Measurements from ENCODE around the gene SLC44A5. TPM values are rescaled to one million over a fixed set of nuclear protein-coding genes. Genes with fewer than 3 reads are reported as not detected.
A peak's percentile ranks its signal among the peaks of the same experiment; 100 is the strongest.

SLC44A5 gene
- total and polyA plus RNA-seq, 10 donors: 0.28 to 4.0 (median 0.87) TPM

GRCh38 chr1:75615613-75616435 lies 4.9 kb upstream of the SLC44A5 start:
- DNase-seq: peak; percentile 79
- Histone ChIP-seq H3K27ac (no peak overlapping the region), H3K9me3 (no peaks in the 10 kb centered on the region), H3K27me3 (replicated peaks in 1 of 7) (peaks cover 0 to 70% (median 42%) of the 10 kb centered on the region in 7 donors), H3K36me3 (no peaks in the 10 kb centered on the region), H3K4me1 (peaks cover 4 to 31% (median 24%) of the 10 kb centered on the region in 6 donors), H3K4me3 (peak overlapping the region; percentile 29 to 71 (median 42))
- intact Hi-C loops (cut with DNase I; ENCODE audit: low total_unique reads): no loop called here
- no peak for TF ChIP-seq POLR2A (IDR thresholded peaks at IDR 0.05)
- no peak for TF ChIP-seq CTCF (IDR thresholded peaks at IDR 0.05 in 8 of 11, conservative IDR thresholded peaks at IDR 0.05 in 3 of 11)
- TF ChIP-seq POLR2AphosphoS5 (IDR thresholded peaks at IDR 0.05): no peak
- 1 to 3% (median 1%) methylated on average over 40 to 72 of the region's 72 CpGs for WGBS, 5 donors

- H3K27ac ChIP-seq: no peak overlapping the region
- peaks cover 0 to 75% (median 42%) of the 10 kb centered on the region in 7 donors for H3K27me3 ChIP-seq (replicated peaks in 1 of 7)
- no peak for TF ChIP-seq POLR2AphosphoS5 (IDR thresholded peaks at IDR 0.05)
- no peak for TF ChIP-seq POLR2A (IDR thresholded peaks at IDR 0.05)
- TF ChIP-seq CTCF (IDR thresholded peaks at IDR 0.05 in 8 of 11, conservative IDR thresholded peaks at IDR 0.05 in 3 of 11): no peak
- H3K9me3 ChIP-seq: no peaks in the 10 kb centered on the region
- intact Hi-C loops (cut with DNase I; ENCODE audit: low total_unique reads): no loop called here
- no peaks in the 10 kb centered on the region for H3K36me3 ChIP-seq
- 3 to 7% (median 4%) methylated on average over 8 of the region's 8 CpGs for WGBS, 5 donors
- no peak for DNase-seq
- peak overlapping the region in 7 of 8 donors; percentile 35 to 71 (median 42) for H3K4me3 ChIP-seq
- peaks cover 4 to 31% (median 24%) of the 10 kb centered on the region in 6 donors for H3K4me1 ChIP-seq
Observed at GRCh38 chr1:75614399-75614756, 3.5 kb upstream of the SLC44A5 start.

GRCh38 chr1:75613916-75614315 lies 3.0 kb upstream of the SLC44A5 start:
- Histone ChIP-seq H3K27me3 (replicated peaks in 1 of 7) (peaks cover 0 to 72% (median 42%) of the 10 kb centered on the region in 7 donors), H3K4me3 (no peak overlapping the region), H3K4me1 (peaks cover 4 to 31% (median 24%) of the 10 kb centered on the region in 6 donors), H3K36me3 (no peaks in the 10 kb centered on the region), H3K27ac (no peak overlapping the region), H3K9me3 (no peaks in the 10 kb centered on the region)
- 55 to 68% (median 62%) methylated on average over 5 of the region's 5 CpGs for WGBS, 5 donors
- no peak for TF ChIP-seq CTCF (IDR thresholded peaks at IDR 0.05 in 8 of 11, conservative IDR thresholded peaks at IDR 0.05 in 3 of 11)
- TF ChIP-seq POLR2AphosphoS5 (IDR thresholded peaks at IDR 0.05): no peak
- DNase-seq: no peak
- intact Hi-C loops (cut with DNase I; ENCODE audit: low total_unique reads): no loop called here

- Histone ChIP-seq H3K9me3 (no peaks in the 10 kb centered on the region), H3K27ac (no peak overlapping the region), H3K27me3 (replicated peaks in 1 of 7) (peaks cover 0 to 68% (median 39%) of the 10 kb centered on the region in 7 donors), H3K4me1 (peaks cover 4 to 31% (median 24%) of the 10 kb centered on the region in 6 donors), H3K36me3 (no peaks in the 10 kb centered on the region), H3K4me3 (no peak overlapping the region)
- no peak for DNase-seq
- TF ChIP-seq CTCF (IDR thresholded peaks at IDR 0.05 in 8 of 11, conservative IDR thresholded peaks at IDR 0.05 in 3 of 11) (no peak), POLR2AphosphoS5 (IDR thresholded peaks at IDR 0.05) (no peak), POLR2A (IDR thresholded peaks at IDR 0.05) (no peak)
- 75 to 87% (median 78%) methylated on average over 3 of the region's 3 CpGs for WGBS, 5 donors
- intact Hi-C loops (cut with DNase I; ENCODE audit: low total_unique reads): no loop called here
Observed at GRCh38 chr1:75612976-75613375, 2.1 kb upstream of the SLC44A5 start.

All from spleen (tissue), 11 donors.